K562 (cell line): ENCODE results near the gene LGALS7. TPM values are rescaled to one million over a fixed set of nuclear protein-coding genes. Genes with fewer than 3 reads are reported as not detected.

ENCODE experiments used
- ATAC-seq: fragments of 200-7000 bp; cut with Tn5 transposase; 3 replicates; pipeline ENCODE4 v1.9.1; 2020; ENCODE audit warnings: moderate library complexity
- BruUV-seq: library from RNA; stranded (reverse); fragments of 400-500 nt; replicated peaks from 2 replicates; lab custom pipeline; 2021; lab: Mats Ljungman, UMichigan
- CTCF ChIA-PET: fragments of 300-600 bp; formaldehyde crosslinking; extraction: SDS; loops from one replicate; lab custom pipeline; 2021; ENCODE audit warnings: low intra/inter-chr PET ratio; lab: Yijun Ruan, JAX
- POLR2A ChIA-PET: fragments of 300-600, 350-650 bp; sonication (Branson Sonifier 250); formaldehyde crosslinking; extraction: SDS; loops from one replicate; lab custom pipeline; 2021; ENCODE audit warnings: antibody characterized with exemption, inconsistent platforms; lab: Yijun Ruan, JAX
- DNase-seq, 4 experiments: peaks; one replicate each; pipeline versions ENCODE4 v3.0.0 to v3.0.0-alpha.2; 2011 to 2018; ENCODE audit warnings: low spot score in 3 of 4, mixed read lengths in 3 of 4; ENCODE audit errors: extremely low read depth in 1 of 4
- FAIRE-seq: peaks from 2 replicates; lab custom pipeline; 2011; peaks lifted over from hg19 to GRCh38; lab: Jason Lieb, UNC
- H2AFZ ChIP-seq: 2 replicates; pipeline ENCODE4 v1.6.0; 2011; ENCODE audit warnings: low read depth, low read length, control low read depth, inconsistent platforms
- H3K27ac ChIP-seq: fragments of 200-600 bp; 3 replicates; pipeline ENCODE4 v1.8.0; 2011; ENCODE audit warnings: low read depth, mild to moderate bottlenecking, control low read depth, inconsistent platforms, low read length, moderate library complexity, mixed read lengths; ENCODE audit errors: extremely low read depth
- H3K27me3 ChIP-seq, 2 experiments: fragments of 300-600 bp in 1 of 2; 2 replicates in 1 of 2; 3 replicates in 1 of 2; pipeline versions ENCODE4 v1.6.0 to v1.8.0; 2011; ENCODE audit warnings: inconsistent platforms in 2 of 2, low read length in 2 of 2, mild to moderate bottlenecking in 1 of 2, mixed read lengths in 1 of 2, moderate library complexity in 1 of 2; ENCODE audit not compliant: control insufficient read depth in 2 of 2, insufficient read depth in 2 of 2
- H3K36me3 ChIP-seq: fragments of 300-600 bp; 3 replicates; pipeline ENCODE4 v1.8.0; 2011; ENCODE audit warnings: mild to moderate bottlenecking, low read length, inconsistent platforms; ENCODE audit not compliant: control insufficient read depth, insufficient read depth
- H3K4me1 ChIP-seq, 2 experiments: fragments of 200-600 bp in 1 of 2; replicated peaks in 1 of 2; 2 replicates in 1 of 2; 3 replicates in 1 of 2; pipeline versions ENCODE4 v1.5.1 to v1.8.0; 2011; ENCODE audit warnings: inconsistent platforms in 2 of 2, low read length in 2 of 2, mild to moderate bottlenecking in 1 of 2, mixed read lengths in 1 of 2, moderate library complexity in 1 of 2; ENCODE audit not compliant: control insufficient read depth in 2 of 2, insufficient read depth in 2 of 2
- H3K4me2 ChIP-seq: 2 replicates; pipeline ENCODE4 v1.6.1; 2011; ENCODE audit warnings: low read length, control low read depth, inconsistent platforms, mixed read lengths; ENCODE audit not compliant: insufficient read depth
- H3K4me3 ChIP-seq: fragments of 200-600 bp; sonication (generic), shearing (Covaris generic); 2 replicates; pipeline ENCODE4 v1.5.1; 2016; ENCODE audit warnings: control low read depth, inconsistent platforms
- H3K79me2 ChIP-seq: fragments of 200-600 bp; 3 replicates; pipeline ENCODE4 v1.8.0; 2011; ENCODE audit warnings: low read length, inconsistent platforms; ENCODE audit not compliant: control insufficient read depth, insufficient read depth
- H3K9ac ChIP-seq, 2 experiments: 2 replicates each; pipeline versions ENCODE4 v1.6.0 to v1.6.1; 2011; ENCODE audit warnings: low read depth in 2 of 2, low read length in 2 of 2, control low read depth in 1 of 2, inconsistent platforms in 1 of 2, mild to moderate bottlenecking in 1 of 2, mixed read lengths in 1 of 2; ENCODE audit not compliant: insufficient read depth in 1 of 2
- H3K9me1 ChIP-seq: one replicate; pipeline ENCODE4 v1.6.0; 2011; ENCODE audit warnings: inconsistent platforms, mild to moderate bottlenecking, low read length, moderate library complexity; ENCODE audit not compliant: control insufficient read depth, insufficient read depth
- H3K9me3 ChIP-seq: replicated peaks from 2 replicates; pipeline ENCODE4 v1.5.1; 2011; ENCODE audit warnings: low read depth, low read length, inconsistent platforms; ENCODE audit not compliant: control insufficient read depth, insufficient read depth
- H4K20me1 ChIP-seq: replicated peaks from 2 replicates; pipeline ENCODE4 v1.6.1; 2011; ENCODE audit warnings: low read length, inconsistent platforms, mixed read lengths; ENCODE audit not compliant: control insufficient read depth, insufficient read depth
- MCM2 ChIP-seq: fragments of 450-650 bp; IDR thresholded peaks from 2 replicates; pipeline ENCODE4 v1.6.1; 2017; ENCODE audit warnings: low read depth, mild to moderate bottlenecking
- RNF2 ChIP-seq: sonication (generic); IDR thresholded peaks from 2 replicates; pipeline ENCODE4 v1.6.1; 2016
- SPI1 ChIP-seq: IDR thresholded peaks from 2 replicates; pipeline ENCODE4 v1.6.1; 2011; ENCODE audit warnings: low read depth, low read length, control low read depth, borderline replicate concordance
- THAP7 ChIP-seq: fragments of 250-450 bp; sonication (Bioruptor Pico); IDR thresholded peaks from 2 replicates; pipeline ENCODE4 v1.5.0; 2021
- ZNF511 ChIP-seq: sonication (generic); formaldehyde crosslinking; IDR thresholded peaks from 2 replicates; pipeline ENCODE4 v1.8.0; 2022; ENCODE audit warnings: mild to moderate bottlenecking, missing genetic modification reagents
- ZNF584 ChIP-seq: fragments of 200-800 bp; sonication (Bioruptor generic); IDR thresholded peaks from 2 replicates; pipeline ENCODE4 v1.6.1; 2016; ENCODE audit warnings: low read depth, mild to moderate bottlenecking, missing genetic modification characterization, missing compliant biosample characterization
- WGBS: fragments of 100-300 bp; shearing (Covaris generic); methylation state at CpG from one replicate; pipeline ENCODE4 v1.1.6; 2016; ENCODE audit warnings: low coverage, mixed read lengths; ENCODE audit not compliant: insufficient coverage; ENCODE audit errors: missing lambda C conversion rate; 5-methylcytosine and 5-hydroxymethylcytosine counted together
- in situ Hi-C: fragments of 300-500 bp; cut with MboI; formaldehyde crosslinking; loops from 4 replicates; pipeline ENCODE4 v1.15.0; 2018; ENCODE audit warnings: inconsistent platforms, mixed read lengths
- intact Hi-C: fragments of 100-400 bp; cut with micrococcal nuclease; formaldehyde crosslinking; loops from 2 replicates; pipeline ENCODE4 v1.14.2; 2022
- polyA plus RNA-seq, 8 experiments: library from polyadenylated mRNA; depleted of rRNA in 4 of 8; stranded (reverse) in 5 of 8; unstranded in 3 of 8; fragments of >200 nt; fragmentation: Nextera tagmentation in 2 of 8; fragmentation: Illumina TruSeq in 1 of 8; extraction: Ambion mirVana in 2 of 8; extraction: Trizol in 1 of 8; gene quantifications; 2 replicates each; pipeline versions ENCODE4 v1.2.1 to v1.2.3, GENCODE V29; 2011 to 2014; ENCODE audit warnings: inconsistent platforms in 1 of 8, missing spikeins in 1 of 8
- total RNA-seq, 7 experiments: library from RNA; depleted of rRNA in 6 of 7; stranded (reverse); fragments of >200 nt in 6 of 7; fragmentation: Illumina TruSeq in 2 of 7; extraction: Trizol in 2 of 7; gene quantifications; 2 replicates each; pipeline versions ENCODE4 v1.2.1 to v1.2.3, GENCODE V29; 2011 to 2021; ENCODE audit warnings: low replicate concordance in 1 of 7
- TF ChIP-seq, protein P1 (sequence below): sonication (generic); formaldehyde crosslinking; IDR thresholded peaks from 2 replicates; pipeline ENCODE4 v1.8.1; 2023; ENCODE audit warnings: missing genetic modification reagents, mild to moderate bottlenecking, borderline replicate concordance
- TF ChIP-seq, protein P2 (sequence below), 3 experiments: fragments of 200-800 bp in 1 of 3; sonication (Bioruptor generic) in 1 of 3; sonication (generic) in 1 of 3; formaldehyde crosslinking in 1 of 3; IDR thresholded peaks; 2 replicates each; pipeline versions ENCODE4 v1.6.1 to v1.8.0; 2016 to 2022; ENCODE audit warnings: mild to moderate bottlenecking in 2 of 3, missing compliant biosample characterization in 2 of 3, missing genetic modification characterization in 2 of 3, missing genetic modification reagents in 1 of 3

Gene LGALS7
- total and polyA plus RNA-seq, 9 of the 15 experiments (the other 6 are each of a cell fraction or from before 2014, with no cell fraction given), result not detected

GRCh38 chr19:38734176-38734425 is 39.2 kb downstream of the LGALS7 start:
- Histone ChIP-seq H3K4me3 (no peak overlapping the region), H3K36me3 (peaks cover 29% of the 10 kb centered on the region; the same call in 2 of the 3 replicates), H4K20me1 (0 out of 2 replicates have a peak, but pooled peaks cover 3% of the 10 kb centered on the region), H3K4me2 (no peak overlapping the region), H3K9me3 (no peaks in the 10 kb centered on the region), H2AFZ (no peak overlapping the region), H3K27ac (peak overlapping the region; percentile 49; the same call in 1 of the 3 replicates), H3K4me1 (peaks cover 17 to 59% of the 10 kb centered on the region in 2 experiments; a peak in 4 of 5 replicates), H3K79me2 (peaks cover 8% of the 10 kb centered on the region; the same call in 1 of the 3 replicates), H3K9ac (peak overlapping the region in 1 of 2 experiments; percentile 46; a peak in 2 of 4 replicates), H3K27me3 (no peaks in the 10 kb centered on the region), H3K9me1 (no peaks in the 10 kb centered on the region)
- POLR2A ChIA-PET, result interaction anchor here (0.6 to 1.5 kb wide), 9 partner anchors 11 to 288 kb away, joined by 3 to 5 read pairs (median 4); partner anchors contain the start of genes MRPS12 and SARS2
- in situ Hi-C loops, result no loop called here
- TF ChIP-seq SPI1, result peak; percentile 41; the same call in 1 of the 2 replicates
- TF ChIP-seq ZNF511 (CRISPR knock-in tag), result no peak
- no peak for TF ChIP-seq THAP7 (CRISPR knock-in tag)
- no peak for TF ChIP-seq ZNF584
- TF ChIP-seq RNF2, result no peak
- no peak for TF ChIP-seq MCM2
- TF ChIP-seq, protein P1, sequence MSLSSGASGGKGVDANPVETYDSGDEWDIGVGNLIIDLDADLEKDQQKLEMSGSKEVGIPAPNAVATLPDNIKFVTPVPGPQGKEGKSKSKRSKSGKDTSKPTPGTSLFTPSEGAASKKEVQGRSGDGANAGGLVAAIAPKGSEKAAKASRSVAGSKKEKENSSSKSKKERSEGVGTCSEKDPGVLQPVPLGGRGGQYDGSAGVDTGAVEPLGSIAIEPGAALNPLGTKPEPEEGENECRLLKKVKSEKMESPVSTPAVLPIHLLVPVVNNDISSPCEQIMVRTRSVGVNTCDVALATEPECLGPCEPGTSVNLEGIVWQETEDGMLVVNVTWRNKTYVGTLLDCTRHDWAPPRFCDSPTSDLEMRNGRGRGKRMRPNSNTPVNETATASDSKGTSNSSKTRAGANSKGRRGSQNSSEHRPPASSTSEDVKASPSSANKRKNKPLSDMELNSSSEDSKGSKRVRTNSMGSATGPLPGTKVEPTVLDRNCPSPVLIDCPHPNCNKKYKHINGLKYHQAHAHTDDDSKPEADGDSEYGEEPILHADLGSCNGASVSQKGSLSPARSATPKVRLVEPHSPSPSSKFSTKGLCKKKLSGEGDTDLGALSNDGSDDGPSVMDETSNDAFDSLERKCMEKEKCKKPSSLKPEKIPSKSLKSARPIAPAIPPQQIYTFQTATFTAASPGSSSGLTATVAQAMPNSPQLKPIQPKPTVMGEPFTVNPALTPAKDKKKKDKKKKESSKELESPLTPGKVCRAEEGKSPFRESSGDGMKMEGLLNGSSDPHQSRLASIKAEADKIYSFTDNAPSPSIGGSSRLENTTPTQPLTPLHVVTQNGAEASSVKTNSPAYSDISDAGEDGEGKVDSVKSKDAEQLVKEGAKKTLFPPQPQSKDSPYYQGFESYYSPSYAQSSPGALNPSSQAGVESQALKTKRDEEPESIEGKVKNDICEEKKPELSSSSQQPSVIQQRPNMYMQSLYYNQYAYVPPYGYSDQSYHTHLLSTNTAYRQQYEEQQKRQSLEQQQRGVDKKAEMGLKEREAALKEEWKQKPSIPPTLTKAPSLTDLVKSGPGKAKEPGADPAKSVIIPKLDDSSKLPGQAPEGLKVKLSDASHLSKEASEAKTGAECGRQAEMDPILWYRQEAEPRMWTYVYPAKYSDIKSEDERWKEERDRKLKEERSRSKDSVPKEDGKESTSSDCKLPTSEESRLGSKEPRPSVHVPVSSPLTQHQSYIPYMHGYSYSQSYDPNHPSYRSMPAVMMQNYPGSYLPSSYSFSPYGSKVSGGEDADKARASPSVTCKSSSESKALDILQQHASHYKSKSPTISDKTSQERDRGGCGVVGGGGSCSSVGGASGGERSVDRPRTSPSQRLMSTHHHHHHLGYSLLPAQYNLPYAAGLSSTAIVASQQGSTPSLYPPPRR (CRISPR knock-in tag), result 0 out of 2 replicates have a peak, but pooled peaks have one; percentile 8
- TF ChIP-seq, protein P2, sequence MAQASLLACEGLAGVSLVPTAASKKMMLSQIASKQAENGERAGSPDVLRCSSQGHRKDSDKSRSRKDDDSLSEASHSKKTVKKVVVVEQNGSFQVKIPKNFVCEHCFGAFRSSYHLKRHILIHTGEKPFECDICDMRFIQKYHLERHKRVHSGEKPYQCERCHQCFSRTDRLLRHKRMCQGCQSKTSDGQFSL (CRISPR knock-in tag; IDR thresholded peaks at IDR 0.05), result no peak; the same call in 1 of the 2 replicates
- TF ChIP-seq, protein P2 (tag; IDR thresholded peaks at IDR 0.05), result no peak
- no TSS peak for BruUV-seq
- CTCF ChIA-PET, result no interaction called here
- no peak for ATAC-seq
- intact Hi-C loops, result loop anchor here (10.0 kb wide), 2 partner anchors 189 to 201 kb away; partner anchors contain the start of genes MRPS12 and SARS2
- 35% methylated on average over 2 of the region's 4 CpGs for WGBS
- no peak for DNase-seq
- FAIRE-seq, result no peak
